Mucosa of gallbladder (tissue), 1 donor: ENCODE results near the gene NUP160. TPM values are rescaled to one million over a fixed set of nuclear protein-coding genes. Genes with fewer than 3 reads are reported as not detected.
"Not testable (repeated sequence)": the region's sequence is repeated elsewhere in the genome, so short reads cannot be mapped to it uniquely, and the experiment has no call there.

ENCODE experiments used
- DNase-seq: peaks from one replicate; pipeline ENCODE4 v3.0.0-alpha.2; 2020; ENCODE audit warnings: low spot score
- total RNA-seq: library from RNA; stranded (reverse); gene quantifications from one replicate; pipeline ENCODE4 v1.2.1, GENCODE V29; 2021
- donor health status: DM: no; HTN: no; CAD: no.

Gene NUP160
- total RNA-seq, 1 donor from 2014 or later: 26.1 TPM

GRCh38 chr11:47788181-47788580, 60.0 kb downstream of the NUP160 start:
- DNase-seq: no peak

- DNase-seq: no peak
Measured at GRCh38 chr11:47786373-47786772, 61.8 kb downstream of the NUP160 start.

- no peak for DNase-seq
Measured at GRCh38 chr11:47784785-47785381, 63.3 kb downstream of the NUP160 start.

DNA sequence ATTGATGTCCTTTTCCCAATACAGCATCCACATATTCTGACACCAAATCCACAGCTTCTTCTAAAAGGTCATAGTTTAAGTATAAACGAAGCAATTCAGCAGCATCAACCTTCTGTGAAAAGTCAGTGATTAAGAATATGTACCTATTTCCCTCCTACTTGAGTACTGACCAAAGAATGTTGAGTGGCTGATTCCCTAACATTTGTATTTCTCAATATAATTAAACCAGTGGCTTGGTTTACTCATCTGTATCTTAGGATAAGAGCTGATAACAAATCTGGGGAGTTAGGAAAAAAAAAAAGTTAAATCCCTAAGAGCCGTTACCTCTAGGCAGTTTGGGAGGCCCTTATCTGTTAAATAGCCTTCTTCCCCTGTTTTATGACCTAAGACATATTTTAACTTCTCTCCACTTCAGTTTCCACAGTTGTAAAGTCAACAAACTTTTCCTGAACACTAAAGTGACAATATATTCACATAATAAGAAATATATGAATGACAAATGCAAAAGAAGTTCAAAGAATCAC, 65.0 kb downstream of the NUP160 start:
- no peak for DNase-seq

DNA sequence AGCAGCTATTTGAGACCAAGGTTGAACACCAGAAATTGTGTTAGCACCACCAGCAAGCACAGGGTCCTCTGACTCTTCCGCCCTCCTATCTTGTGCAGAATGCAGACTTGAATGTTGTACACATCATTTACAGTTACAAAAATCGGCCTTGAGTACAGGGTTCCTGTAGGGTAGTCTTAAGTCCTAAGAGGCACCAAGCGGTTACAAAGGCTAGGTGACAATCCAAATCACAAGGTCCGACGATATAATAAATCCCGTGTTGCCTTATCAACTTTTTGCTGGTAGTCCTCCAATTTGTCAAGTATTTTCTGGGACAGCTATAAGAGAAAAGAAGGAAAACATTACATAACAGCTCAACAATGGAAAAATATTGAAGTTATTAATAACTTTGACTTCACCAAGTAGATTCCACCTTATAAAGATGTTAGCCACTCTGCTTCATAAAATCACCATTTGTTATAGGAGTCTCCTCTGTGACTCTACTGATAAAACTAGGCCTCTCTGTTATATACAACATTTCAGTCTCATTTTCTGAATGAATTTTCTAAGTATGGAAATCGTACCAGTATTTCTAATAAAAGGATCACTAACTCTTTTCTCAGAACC, 69.2 kb downstream of the NUP160 start:
- no peak for DNase-seq

DNA sequence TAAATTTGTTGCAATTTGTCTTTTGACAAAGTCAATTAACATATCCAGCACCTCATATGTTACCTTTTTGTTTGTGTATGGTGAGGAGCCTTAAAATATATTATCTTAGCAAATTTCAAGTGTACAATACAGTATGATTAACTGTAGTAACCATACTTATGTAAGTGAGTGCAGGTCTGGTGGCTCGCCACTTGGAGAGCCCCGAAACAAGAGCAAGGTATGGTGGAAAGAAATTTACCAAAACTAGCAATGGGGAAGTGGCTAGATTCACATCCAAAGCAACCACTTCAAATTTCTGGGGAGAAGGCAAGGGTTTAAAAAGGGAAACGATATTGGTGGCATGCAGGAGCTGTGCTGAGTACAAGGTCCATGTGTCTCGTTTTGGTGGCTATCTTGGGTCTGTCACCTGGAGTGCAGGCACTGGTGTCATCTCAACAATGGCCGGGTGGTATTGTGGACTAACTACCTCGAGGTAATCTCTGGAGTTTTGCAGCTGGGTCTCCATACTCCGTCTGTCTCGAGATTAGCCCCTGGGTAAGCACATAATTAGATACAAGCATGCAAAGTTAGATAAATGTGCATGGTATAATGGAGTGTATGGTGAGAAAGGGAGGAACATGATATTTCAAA, 72.8 kb downstream of the NUP160 start:
- DNase-seq: no peak

GRCh38 chr11:47773882-47774281, 74.3 kb downstream of the NUP160 start:
- DNase-seq: no peak

DNA sequence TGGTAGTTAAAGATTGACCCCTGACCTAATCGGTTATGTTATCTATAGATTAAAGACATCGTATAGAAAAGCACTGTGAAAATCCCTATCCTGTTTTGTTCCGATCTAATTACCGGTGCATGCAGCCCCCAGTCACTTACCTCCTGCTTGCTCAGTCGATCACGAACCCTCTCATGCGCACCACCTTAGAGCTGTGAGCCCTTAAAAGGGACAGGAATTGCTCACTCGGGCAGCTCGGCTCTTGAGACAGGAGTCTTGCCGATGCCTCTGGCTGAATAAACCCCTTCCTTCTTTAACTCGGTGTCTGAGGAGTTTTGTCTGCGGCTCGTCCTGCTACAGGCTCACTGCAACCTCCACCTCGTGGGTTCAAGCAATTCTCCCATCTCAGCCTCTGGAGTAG, 78.6 kb downstream of the NUP160 start:
- DNase-seq: not testable (repeated sequence)

GRCh38 chr11:47768101-47768612, 80.0 kb downstream of the NUP160 start:
- peak; percentile 69 for DNase-seq

DNA sequence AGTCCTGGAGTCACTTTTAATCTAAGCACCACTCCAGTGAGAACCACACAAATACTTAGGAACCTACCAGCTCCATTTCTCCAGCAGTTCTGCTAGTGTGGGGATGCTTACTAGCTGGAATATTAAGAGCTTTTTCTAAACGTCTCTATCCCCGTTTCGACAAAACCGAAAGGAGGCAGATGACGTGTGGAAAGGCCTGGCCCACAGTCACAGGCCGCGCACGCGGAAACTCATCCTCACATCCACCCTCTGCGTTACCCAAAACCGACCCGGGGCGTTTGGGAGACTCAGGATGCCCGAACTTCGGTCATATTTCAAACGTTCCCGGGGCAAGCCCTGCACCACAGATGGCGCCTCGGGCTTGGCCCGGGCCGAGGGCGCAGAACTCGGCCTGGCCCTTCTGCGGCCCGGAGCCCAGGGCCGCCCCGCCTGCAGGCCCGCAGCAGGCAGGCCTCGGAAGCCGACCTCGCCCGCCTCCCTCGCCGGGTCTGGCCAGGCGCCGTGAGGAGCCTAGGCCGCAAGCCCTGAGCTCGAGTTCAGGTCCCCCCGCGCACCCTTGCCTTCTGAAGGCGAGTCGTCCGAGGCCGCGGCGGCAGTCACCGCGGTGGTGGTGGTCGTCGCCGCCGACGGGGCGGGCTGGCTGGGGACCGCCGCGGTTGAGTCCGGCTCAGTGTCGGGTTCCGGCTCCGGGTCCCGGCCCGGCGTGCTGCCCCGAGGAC, 81.5 kb downstream of the NUP160 start:
- DNase-seq: peak; percentile 78

GRCh38 chr11:47765086-47765485, 83.1 kb downstream of the NUP160 start:
- DNase-seq: no peak

GRCh38 chr11:47759291-47759690, 88.9 kb downstream of the NUP160 start:
- not testable (repeated sequence) for DNase-seq

- DNase-seq: no peak
Measured at GRCh38 chr11:47756208-47756607, 91.9 kb downstream of the NUP160 start.

- no peak for DNase-seq
Measured at GRCh38 chr11:47750725-47751124, 97.4 kb downstream of the NUP160 start.

- DNase-seq: not testable (repeated sequence)
Measured at GRCh38 chr11:47742494-47742893, 105.7 kb downstream of the NUP160 start.

GRCh38 chr11:47737817-47738216, 110.3 kb downstream of the NUP160 start:
- DNase-seq: not testable (repeated sequence)

DNA sequence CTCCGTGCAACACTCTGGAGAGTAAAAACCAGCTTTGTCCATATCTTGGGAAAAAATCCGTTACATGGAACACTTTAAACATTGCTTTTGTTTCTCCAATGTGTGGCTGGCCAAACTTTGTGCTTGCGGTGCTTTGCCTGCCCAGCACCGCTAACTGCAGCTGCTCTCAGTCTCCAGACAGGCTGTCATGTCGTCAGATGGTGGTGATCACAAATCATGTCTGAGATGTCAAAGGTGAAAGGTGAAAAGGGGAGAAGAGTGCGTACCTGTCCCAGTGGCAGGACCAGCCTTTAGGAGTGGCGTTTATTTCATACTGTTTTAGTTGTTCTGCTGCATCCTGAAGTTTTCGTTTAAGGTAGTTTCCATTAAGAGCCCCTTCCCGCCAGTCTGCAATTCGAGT, 115.9 kb downstream of the NUP160 start:
- no peak for DNase-seq

DNA sequence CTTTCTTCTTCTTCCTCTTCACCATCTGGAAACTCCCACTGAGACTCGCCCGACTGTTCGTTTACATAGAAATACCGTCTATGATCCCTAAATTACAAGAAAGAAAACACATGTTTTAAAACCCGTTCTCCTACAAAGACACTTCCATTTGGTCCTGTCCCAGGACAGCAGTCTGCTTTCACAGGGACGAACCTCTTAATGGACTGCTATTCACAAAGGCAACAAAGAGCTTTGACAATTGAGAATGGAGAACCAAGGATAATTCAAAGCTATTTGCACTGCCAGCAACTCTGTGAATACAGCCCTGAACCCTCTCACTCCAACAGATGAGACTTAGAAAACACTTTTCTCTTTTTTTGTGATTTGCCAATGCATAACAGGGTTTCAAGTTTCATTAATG, 116.7 kb downstream of the NUP160 start:
- no peak for DNase-seq
